Vagina (tissue), 2 donors: ENCODE measurements around the gene CLCNKA. TPM values are rescaled to one million over a fixed set of nuclear protein-coding genes. Genes with fewer than 3 reads are reported as not detected.
"Not testable (repeated sequence)": the region's sequence is repeated elsewhere in the genome, so short reads cannot be mapped to it uniquely, and the experiment has no call there.

Experiments
- DNase-seq, 2 donors: peaks; one replicate each; pipeline ENCODE4 v3.0.0-alpha.2; 2017; ENCODE audit errors: extremely low spot score in 2 of 2
- H3K27ac ChIP-seq: fragments of 200-600 bp; sonication (generic); one replicate; pipeline ENCODE4 v1.5.1; 2019
- H3K27me3 ChIP-seq: fragments of 200-600 bp; sonication (generic); one replicate; pipeline ENCODE4 v1.5.1; 2019
- H3K36me3 ChIP-seq, 2 donors: fragments of 200-600 bp; sonication (generic); one replicate each; pipeline ENCODE4 v1.5.1; 2017 to 2019
- H3K4me1 ChIP-seq: fragments of 200-600 bp; sonication (generic); one replicate; pipeline ENCODE4 v1.5.1; 2019
- H3K4me3 ChIP-seq, 2 donors: fragments of 200-600 bp; sonication (generic); 1 replicate in 1 of 2; 2 replicates in 1 of 2; pipeline ENCODE4 v1.5.1; 2016 to 2019
- H3K9me3 ChIP-seq: fragments of 200-600 bp; sonication (generic); one replicate; pipeline ENCODE4 v1.5.1; 2019
- CTCF ChIP-seq, 3 experiments: fragments of 450-650 bp in 2 of 3; fragments of 200-600 bp in 1 of 3; sonication (generic) in 1 of 3; IDR thresholded peaks; one replicate each; pipeline ENCODE4 v1.5.1; 2017 to 2019; ENCODE audit warnings: antibody characterized with exemption in 3 of 3, mild to moderate bottlenecking in 2 of 3, moderate library complexity in 2 of 3
- POLR2A ChIP-seq, 2 donors: fragments of 450-650 bp; IDR thresholded peaks; one replicate each; pipeline ENCODE4 v1.6.1; 2017; ENCODE audit warnings: antibody characterized with exemption in 2 of 2, mild to moderate bottlenecking in 2 of 2, moderate library complexity in 2 of 2
- POLR2AphosphoS5 ChIP-seq, 2 donors: sonication (generic); formaldehyde crosslinking; IDR thresholded peaks; one replicate each; pipeline ENCODE4 v1.9.0; 2017; ENCODE audit warnings: antibody characterized with exemption in 2 of 2, mild to moderate bottlenecking in 2 of 2, low read depth in 1 of 2; ENCODE audit not compliant: insufficient read depth in 1 of 2
- intact Hi-C: fragments of 100-400 bp; cut with DNase I; formaldehyde crosslinking; loops from one replicate; pipeline ENCODE4 v1.15.1; 2023
- total RNA-seq: library from RNA; depleted of rRNA; stranded (reverse); fragments of >200 nt; gene quantifications from one replicate; pipeline ENCODE4 v1.2.3, GENCODE V29; 2016

CLCNKA gene
- total RNA-seq, 1 donor from 2014 or later, result 0.25 TPM

DNA sequence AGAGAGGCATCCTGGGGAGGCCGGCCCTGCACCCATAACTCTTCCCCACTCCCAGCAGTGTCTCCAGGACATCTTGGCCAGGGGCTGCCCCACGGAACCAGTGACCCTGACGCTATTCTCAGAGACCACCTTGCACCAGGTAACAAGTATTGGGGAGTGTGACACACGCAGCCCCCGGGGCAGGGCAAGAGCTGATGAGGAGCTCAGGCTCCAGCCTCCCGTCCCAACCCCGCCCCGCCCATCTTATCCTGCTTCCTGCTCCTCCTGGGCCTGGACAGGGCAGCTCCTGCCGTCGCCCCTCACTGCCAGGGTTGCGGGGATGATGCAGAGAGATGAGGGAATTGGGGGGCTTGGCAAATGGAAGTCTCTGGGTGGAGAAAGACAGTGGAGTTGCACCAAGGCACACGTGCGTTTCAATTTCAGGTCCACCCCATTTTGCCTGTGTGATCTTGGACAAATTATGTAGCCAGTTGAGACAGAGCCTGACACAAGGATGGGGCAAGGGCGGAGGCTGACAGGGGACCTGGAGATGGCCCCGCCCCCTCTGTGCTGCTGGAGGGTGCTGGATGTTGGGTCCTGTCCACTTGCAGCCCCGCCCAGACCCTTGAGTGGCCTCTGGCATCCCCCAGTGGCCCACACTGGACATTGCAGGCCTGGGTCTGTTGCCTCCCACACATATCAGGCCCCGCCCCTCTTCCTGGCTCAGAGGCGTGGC, 10.7 kb downstream of the CLCNKA start:
- no peaks in the 10 kb centered on the region for H3K36me3 ChIP-seq
- no peak overlapping the region for H3K27ac ChIP-seq
- no peak for DNase-seq
- H3K4me1 ChIP-seq, result peaks cover 9% of the 10 kb centered on the region
- H3K27me3 ChIP-seq, result no peaks in the 10 kb centered on the region
- TF ChIP-seq POLR2A (IDR thresholded peaks at IDR 0.05), result no peak
- peak; percentile 88 to 94 (median 88) for TF ChIP-seq CTCF (IDR thresholded peaks at IDR 0.05)
- H3K4me3 ChIP-seq, result no peak overlapping the region
- no peaks in the 10 kb centered on the region for H3K9me3 ChIP-seq
- intact Hi-C loops, result loop anchor here (2.0 kb wide), 1 partner anchor 24 kb away; no protein-coding TSS in a partner anchor

GRCh38 chr1:16033103-16033632, 11.3 kb downstream of the CLCNKA start:
- intact Hi-C loops, result loop anchor here (2.0 kb wide), 1 partner anchor 24 kb away; no protein-coding TSS in a partner anchor
- not testable (repeated sequence) for H3K27ac ChIP-seq, H3K27me3 ChIP-seq, DNase-seq, H3K36me3 ChIP-seq, H3K4me1 ChIP-seq, H3K9me3 ChIP-seq, H3K4me3 ChIP-seq

DNA sequence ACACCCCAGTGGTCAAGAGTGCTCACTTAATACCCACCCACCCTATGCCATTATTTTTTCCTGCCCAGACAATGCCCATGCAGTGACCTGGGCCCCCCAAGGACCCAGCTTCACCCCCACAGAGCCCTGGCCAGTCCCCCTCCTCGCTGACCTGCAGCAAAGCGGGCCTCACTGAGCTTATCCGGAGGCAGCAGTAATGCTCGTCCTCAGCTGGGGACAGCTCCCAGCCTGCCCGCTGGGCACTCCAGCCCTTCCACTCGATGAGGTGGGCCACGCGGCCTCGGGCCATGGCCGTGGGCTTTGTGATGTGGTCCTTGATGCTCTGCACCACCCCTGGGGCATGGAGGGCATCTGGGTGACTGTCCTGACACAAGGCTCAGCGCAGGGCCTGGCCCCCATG, 14.6 kb downstream of the CLCNKA start:
- DNase-seq, H3K27me3 ChIP-seq, intact Hi-C loops, H3K36me3 ChIP-seq, H3K27ac ChIP-seq, H3K4me1 ChIP-seq, H3K4me3 ChIP-seq, H3K9me3 ChIP-seq: not testable (repeated sequence)

- intact Hi-C loops, result no loop called here
- H3K9me3 ChIP-seq, result no peaks in the 10 kb centered on the region
- TF ChIP-seq POLR2A (IDR thresholded peaks at IDR 0.05) (no peak), POLR2AphosphoS5 (IDR thresholded peaks at IDR 0.05; ENCODE audit: insufficient read depth in 1 of 2, low read depth in 1 of 2) (no peak), CTCF (IDR thresholded peaks at IDR 0.05) (no peak)
- no peak for DNase-seq
- H3K27ac ChIP-seq, result no peak overlapping the region
- no peak overlapping the region for H3K4me3 ChIP-seq
- H3K27me3 ChIP-seq, result no peaks in the 10 kb centered on the region
- no peaks in the 10 kb centered on the region for H3K4me1 ChIP-seq
- no peaks in the 10 kb centered on the region for H3K36me3 ChIP-seq
Measured at GRCh38 chr1:16038620-16038912, 16.7 kb downstream of the CLCNKA start.

DNA sequence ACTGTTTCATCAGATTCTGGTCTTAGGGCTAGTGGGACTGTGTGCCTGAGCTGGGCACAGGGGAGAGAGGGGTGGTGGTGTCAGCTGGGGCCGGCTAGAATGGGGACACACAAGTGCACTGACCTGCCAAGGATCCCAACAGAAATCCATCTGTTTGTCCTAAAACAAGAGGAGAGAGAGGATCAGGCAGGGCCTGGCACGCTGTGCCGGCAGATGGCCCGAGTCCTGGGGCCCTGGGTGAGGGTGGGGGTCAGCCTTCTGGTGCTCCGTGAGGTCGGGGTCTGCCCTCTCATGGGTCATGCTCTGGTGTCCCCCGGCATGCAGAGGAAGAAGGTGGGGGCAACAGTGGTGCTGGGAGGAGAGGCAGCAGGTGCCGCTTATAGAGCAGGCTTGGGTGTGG, 18.0 kb downstream of the CLCNKA start:
- H3K4me1 ChIP-seq, DNase-seq, H3K27ac ChIP-seq, H3K27me3 ChIP-seq, H3K4me3 ChIP-seq, H3K36me3 ChIP-seq, H3K9me3 ChIP-seq, intact Hi-C loops: not testable (repeated sequence)

DNA sequence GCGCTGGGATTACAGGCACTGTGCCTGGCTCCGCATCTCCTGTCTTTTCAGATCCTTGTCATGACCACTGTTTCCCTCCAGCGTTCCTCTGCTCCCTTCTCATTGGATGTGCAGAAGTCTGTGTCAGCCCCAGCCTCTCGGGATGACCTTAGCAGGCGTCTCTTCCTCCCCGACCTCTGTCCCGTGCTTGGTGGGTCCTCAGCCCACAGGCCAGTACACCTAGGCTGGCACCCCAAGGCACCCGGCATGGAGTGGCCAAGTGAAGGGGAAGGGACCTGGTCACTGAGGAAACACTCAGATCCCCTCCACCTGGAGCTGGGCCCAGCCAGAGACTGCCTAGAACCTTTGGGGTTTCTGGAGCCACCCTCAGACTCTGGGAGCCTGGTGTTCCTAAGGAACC, 19.4 kb downstream of the CLCNKA start:
- H3K27ac ChIP-seq, result no peak overlapping the region
- H3K4me1 ChIP-seq, result no peaks in the 10 kb centered on the region
- no peaks in the 10 kb centered on the region for H3K27me3 ChIP-seq
- no peak overlapping the region for H3K4me3 ChIP-seq
- H3K36me3 ChIP-seq, result no peaks in the 10 kb centered on the region
- intact Hi-C loops, result no loop called here
- no peak for DNase-seq
- no peak for TF ChIP-seq POLR2AphosphoS5 (IDR thresholded peaks at IDR 0.05; ENCODE audit: insufficient read depth in 1 of 2, low read depth in 1 of 2)
- no peak for TF ChIP-seq CTCF (IDR thresholded peaks at IDR 0.05)
- TF ChIP-seq POLR2A (IDR thresholded peaks at IDR 0.05), result no peak
- H3K9me3 ChIP-seq, result no peaks in the 10 kb centered on the region
